NB4 (cell line): ENCODE results near the gene SUN2.

Experiments
- DNase-seq: peaks from one replicate; pipeline ENCODE4 v3.0.0; 2010; ENCODE audit warnings: low read depth
- H3K4me3 ChIP-seq: one replicate; pipeline ENCODE4 v1.5.1; 2011; ENCODE audit warnings: mild to moderate bottlenecking, low read depth, low read length, moderate library complexity
- CTCF ChIP-seq: IDR thresholded peaks from one replicate; pipeline ENCODE4 v1.5.1; 2012; ENCODE audit warnings: low read depth, low read length
- MYC ChIP-seq: IDR thresholded peaks from 2 replicates; pipeline ENCODE4 v1.6.1; 2011; ENCODE audit warnings: low read depth, low read length
- POLR2A ChIP-seq: IDR thresholded peaks from 2 replicates; pipeline ENCODE4 v1.6.1; 2011; ENCODE audit warnings: mild to moderate bottlenecking; ENCODE audit not compliant: insufficient read length; ENCODE audit errors: extremely low read depth
- TF ChIP-seq, protein P1 (sequence below): IDR thresholded peaks from 2 replicates; pipeline ENCODE4 v1.6.1; 2011; ENCODE audit warnings: low read depth, low read length

The SUN2 gene

GRCh38 chr22:38736257-38736570, 19.6 kb downstream of the SUN2 start:
- H3K4me3 ChIP-seq: no peak overlapping the region
- TF ChIP-seq POLR2A (no peak), MYC (no peak), CTCF (no peak)
- TF ChIP-seq, protein P1, sequence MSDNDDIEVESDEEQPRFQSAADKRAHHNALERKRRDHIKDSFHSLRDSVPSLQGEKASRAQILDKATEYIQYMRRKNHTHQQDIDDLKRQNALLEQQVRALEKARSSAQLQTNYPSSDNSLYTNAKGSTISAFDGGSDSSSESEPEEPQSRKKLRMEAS: no peak
- no peak for DNase-seq

GRCh38 chr22:38735465-38736256, 20.1 kb downstream of the SUN2 start:
- no peak overlapping the region for H3K4me3 ChIP-seq
- no peak for TF ChIP-seq POLR2A
- TF ChIP-seq CTCF: no peak
- TF ChIP-seq MYC: no peak
- TF ChIP-seq, protein P1: no peak
- DNase-seq: no peak

DNA sequence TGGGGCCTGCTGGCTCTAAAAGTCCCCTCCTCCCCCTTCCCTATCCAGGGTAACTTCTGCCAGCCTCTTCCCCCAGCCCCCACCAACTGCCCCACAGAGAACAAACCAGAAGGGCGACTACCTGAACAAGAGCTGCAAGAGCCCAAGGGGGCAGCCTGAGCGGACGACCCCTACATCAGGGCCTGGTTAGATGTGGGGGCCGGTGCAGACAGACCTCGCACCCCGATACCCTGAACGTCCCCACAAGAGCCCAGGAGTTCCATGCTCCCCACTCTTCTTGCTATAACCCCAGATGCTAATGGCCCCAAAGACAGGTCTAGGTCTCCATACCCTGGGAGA, 20.7 kb downstream of the SUN2 start:
- DNase-seq: no peak
- H3K4me3 ChIP-seq: no peak overlapping the region
- TF ChIP-seq MYC (no peak), CTCF (no peak)
- TF ChIP-seq, protein P1: no peak

- H3K4me3 ChIP-seq: no peak overlapping the region
- DNase-seq: no peak
- no peak for TF ChIP-seq POLR2A
- TF ChIP-seq, protein P1: no peak
- TF ChIP-seq CTCF: no peak
- no peak for TF ChIP-seq MYC
Measured at GRCh38 chr22:38734421-38735100, 21.2 kb downstream of the SUN2 start.

DNA sequence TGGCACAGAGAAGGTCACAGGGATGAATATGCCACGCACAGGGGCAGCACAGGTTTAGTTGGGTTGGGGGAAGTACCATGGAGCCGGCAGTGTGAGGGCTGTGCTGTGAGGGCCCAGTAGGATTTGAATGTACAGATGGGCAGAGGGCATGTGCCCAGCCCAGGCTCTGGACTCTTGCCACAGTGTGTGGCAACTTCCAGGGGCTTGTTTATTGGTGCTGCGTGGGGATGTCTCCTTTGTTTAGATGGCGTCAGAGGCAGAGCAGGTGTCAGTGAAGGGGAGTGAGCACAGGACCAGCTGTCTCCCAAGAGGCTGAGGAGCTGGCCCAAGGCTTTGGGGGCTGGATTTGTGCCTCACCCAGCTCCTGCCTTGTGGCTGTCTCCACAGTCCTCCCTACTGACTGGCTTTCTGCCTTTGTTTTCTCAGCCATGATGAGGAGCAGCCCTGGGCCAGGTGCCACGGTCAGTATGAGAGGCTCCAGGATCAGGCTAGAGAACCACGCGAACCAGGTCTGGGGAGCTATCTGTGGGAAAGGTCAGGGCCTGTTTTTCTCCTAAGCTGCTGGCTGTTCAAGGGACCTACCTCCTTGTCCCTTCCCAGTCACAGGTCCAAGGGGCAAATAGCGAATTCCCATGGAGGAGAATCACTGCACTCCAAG, 21.9 kb downstream of the SUN2 start:
- DNase-seq: no peak
- TF ChIP-seq, protein P1: no peak
- TF ChIP-seq CTCF (no peak), POLR2A (no peak), MYC (no peak)

More for the DNA sequence above, 21.9 kb downstream of the SUN2 start:
- no peak overlapping the region for H3K4me3 ChIP-seq
